Raji (cell line): ENCODE data around the gene CDH13.

Experiments
- POLR2A ChIP-seq: IDR thresholded peaks from 2 replicates; pipeline ENCODE4 v1.6.1; 2011; ENCODE audit warnings: low read depth, low read length, control low read depth; ENCODE audit not compliant: insufficient read depth

Gene CDH13

GRCh38 chr16:82899731-82900450, 273.1 kb downstream of the CDH13 start:
- TF ChIP-seq POLR2A = no peak

GRCh38 chr16:82900559-82900958, 273.8 kb downstream of the CDH13 start:
- no peak for TF ChIP-seq POLR2A

GRCh38 chr16:82911925-82912324, 285.2 kb downstream of the CDH13 start:
- no peak for TF ChIP-seq POLR2A

- TF ChIP-seq POLR2A = no peak
Observed at GRCh38 chr16:82915139-82915824, 288.5 kb downstream of the CDH13 start.

- no peak for TF ChIP-seq POLR2A
Observed at GRCh38 chr16:82917886-82918595, 291.3 kb downstream of the CDH13 start.

GRCh38 chr16:82924075-82924854, 297.5 kb downstream of the CDH13 start:
- TF ChIP-seq POLR2A = no peak

GRCh38 chr16:82926500-82926899, 299.7 kb downstream of the CDH13 start:
- no peak for TF ChIP-seq POLR2A

- no peak for TF ChIP-seq POLR2A
Observed at GRCh38 chr16:82935766-82936165, 309.0 kb downstream of the CDH13 start.

GRCh38 chr16:82936941-82937551, 310.3 kb downstream of the CDH13 start:
- no peak for TF ChIP-seq POLR2A

GRCh38 chr16:82937926-82938520, 311.3 kb downstream of the CDH13 start:
- TF ChIP-seq POLR2A = no peak

- no peak for TF ChIP-seq POLR2A
Observed at GRCh38 chr16:82943371-82943770, 316.6 kb downstream of the CDH13 start.

GRCh38 chr16:82945420-82946101, 318.8 kb downstream of the CDH13 start:
- no peak for TF ChIP-seq POLR2A

- TF ChIP-seq POLR2A = no peak
Observed at GRCh38 chr16:82947698-82948097, 320.9 kb downstream of the CDH13 start.

GRCh38 chr16:82949016-82949415, 322.2 kb downstream of the CDH13 start:
- no peak for TF ChIP-seq POLR2A
